UCSD-AML1 (cell line): Measurements from ENCODE around the gene SLC9A3.
A peak's percentile ranks its signal among the peaks of the same experiment; 100 is the strongest.

Experiments
- DNase-seq: peaks from one replicate; lab custom pipeline; 2025; ENCODE audit not compliant: unreplicated experiment; lab: John Stamatoyannopoulos, UW

The SLC9A3 gene

DNA sequence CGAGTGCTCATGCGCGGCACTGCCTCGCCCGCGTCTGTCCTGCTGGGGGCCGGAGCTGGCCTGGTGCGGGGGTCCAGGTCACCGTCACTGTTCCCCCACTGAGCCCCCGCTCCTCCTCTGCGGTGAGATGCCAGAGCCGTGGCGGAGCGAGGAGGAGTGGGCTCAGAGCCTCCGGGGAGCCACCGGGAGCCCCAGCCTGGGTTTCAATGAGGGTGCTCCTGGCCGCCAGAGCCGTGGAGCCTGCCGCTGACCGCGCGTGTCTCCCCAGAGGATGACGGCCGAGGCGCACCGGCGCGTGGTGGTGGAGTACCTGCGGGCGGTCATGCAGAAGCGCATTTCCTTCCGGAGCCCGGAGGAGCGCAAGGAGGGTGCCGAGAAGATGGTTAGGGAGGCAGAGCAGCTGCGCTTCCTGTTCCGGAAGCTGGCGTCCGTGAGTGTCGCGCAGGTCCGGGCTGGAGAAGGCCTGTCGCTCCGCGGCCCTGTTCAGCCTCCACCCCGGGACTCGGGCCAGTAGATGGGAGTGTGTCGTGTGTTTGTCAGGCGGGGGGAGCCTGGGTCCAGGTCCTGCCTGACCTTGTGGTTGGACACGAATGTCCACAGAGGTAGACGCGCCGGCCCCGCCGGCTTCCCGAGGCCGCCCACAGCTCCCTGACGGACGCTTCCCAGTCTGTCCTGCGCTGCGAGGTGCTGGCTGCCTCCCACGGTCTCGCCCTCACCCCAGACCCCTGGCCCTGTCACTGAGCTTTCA is 59.2 kb downstream of the SLC9A3 start:
- DNase-seq = no peak

DNA sequence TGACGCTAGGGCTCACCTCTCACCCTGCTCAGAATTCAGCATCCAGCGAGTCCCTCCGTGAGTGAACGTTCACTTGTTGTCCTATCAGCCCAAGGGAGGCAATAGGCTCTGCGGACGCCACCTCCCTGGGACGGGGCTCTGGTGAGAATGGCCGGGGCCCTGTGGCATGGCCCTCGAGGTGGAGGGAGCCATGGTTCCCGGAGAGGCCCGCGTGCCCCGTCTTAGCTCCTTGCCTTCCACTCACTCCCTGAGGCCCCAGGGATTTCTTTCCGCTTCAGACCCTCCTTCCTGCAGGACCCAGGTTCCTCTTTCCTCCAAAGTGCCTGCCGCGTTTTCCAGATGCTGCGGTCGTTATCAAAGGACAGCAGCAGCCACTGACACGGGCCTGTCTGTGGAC is 59.8 kb downstream of the SLC9A3 start:
- DNase-seq = no peak

DNA sequence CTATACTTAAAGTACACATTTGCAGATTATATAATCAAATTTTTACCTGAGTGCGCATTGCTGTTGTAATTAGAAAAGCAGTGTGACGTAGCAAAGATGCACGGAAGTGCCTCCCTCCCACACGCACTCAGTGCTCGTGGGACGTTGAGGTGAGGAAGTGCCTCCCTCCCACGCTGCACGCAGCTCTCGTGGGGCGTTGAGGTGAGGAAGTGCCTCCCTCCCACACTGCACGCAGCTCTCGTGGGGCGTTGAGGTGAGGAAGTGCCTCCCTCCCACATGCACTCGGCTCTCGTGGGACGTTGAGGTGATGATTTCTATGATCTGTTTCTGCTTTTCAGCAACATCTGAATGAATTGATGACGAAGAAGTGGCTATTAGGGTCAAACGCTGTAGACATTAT is 60.3 kb downstream of the SLC9A3 start:
- DNase-seq = peak; percentile 37

DNA sequence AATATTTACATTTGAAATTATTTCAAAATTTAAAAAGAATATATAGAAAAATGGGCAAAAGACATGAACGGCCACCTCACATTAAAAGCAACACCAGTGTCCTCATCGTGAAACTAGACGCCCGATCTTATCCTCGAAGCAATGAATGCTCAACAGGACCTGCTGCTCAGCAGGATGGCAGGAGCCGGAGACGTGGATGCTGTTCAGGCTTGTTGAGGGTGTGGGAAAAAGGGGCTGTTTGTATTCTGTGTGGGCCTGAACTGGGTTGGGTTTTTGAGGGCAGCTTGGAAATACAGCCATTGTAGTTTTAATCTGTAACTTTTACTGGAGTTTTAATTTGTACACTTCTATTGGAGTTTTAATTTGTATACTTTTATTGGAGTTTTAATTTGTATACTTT is 60.9 kb downstream of the SLC9A3 start:
- DNase-seq = no peak

DNA sequence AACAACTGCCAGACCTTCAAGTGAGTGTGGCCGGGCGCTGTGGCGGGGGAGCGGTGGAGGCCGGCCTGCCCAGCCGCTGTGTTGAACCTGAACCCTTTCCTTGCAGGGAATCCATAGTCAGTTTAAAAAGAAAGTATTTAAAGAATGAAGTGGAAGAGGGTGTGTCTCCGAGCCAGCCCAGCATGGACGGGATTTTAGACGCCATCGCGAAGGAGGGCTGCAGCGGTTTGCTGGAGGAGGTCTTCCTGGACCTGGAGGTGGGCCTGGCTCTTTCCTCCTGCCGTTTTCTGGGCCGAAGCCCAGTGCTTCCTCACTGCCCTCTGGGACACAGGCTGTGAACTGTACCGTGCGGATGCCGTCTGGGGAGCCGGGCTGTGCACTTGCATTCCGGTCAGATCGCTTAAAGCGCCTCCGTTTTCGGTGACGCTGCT is 62.2 kb downstream of the SLC9A3 start:
- no peak for DNase-seq

DNA sequence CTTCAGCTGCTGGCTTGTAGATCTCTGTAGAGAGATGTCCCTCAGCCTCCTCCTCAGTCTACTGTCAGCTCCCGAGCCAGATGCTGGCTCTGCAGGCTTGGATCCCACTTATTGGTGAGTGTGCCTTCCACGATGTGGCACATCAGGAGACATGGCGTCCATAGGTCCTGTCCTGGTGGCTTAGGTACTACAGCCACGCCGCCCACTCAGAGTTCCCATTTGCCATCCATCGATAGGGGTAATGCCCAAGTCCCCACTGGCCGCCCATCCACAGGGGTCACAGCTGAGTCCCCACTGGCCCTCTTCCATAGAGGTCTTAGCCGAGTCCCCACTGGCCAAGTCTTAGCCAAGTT is 64.0 kb downstream of the SLC9A3 start:
- DNase-seq = no peak

DNA sequence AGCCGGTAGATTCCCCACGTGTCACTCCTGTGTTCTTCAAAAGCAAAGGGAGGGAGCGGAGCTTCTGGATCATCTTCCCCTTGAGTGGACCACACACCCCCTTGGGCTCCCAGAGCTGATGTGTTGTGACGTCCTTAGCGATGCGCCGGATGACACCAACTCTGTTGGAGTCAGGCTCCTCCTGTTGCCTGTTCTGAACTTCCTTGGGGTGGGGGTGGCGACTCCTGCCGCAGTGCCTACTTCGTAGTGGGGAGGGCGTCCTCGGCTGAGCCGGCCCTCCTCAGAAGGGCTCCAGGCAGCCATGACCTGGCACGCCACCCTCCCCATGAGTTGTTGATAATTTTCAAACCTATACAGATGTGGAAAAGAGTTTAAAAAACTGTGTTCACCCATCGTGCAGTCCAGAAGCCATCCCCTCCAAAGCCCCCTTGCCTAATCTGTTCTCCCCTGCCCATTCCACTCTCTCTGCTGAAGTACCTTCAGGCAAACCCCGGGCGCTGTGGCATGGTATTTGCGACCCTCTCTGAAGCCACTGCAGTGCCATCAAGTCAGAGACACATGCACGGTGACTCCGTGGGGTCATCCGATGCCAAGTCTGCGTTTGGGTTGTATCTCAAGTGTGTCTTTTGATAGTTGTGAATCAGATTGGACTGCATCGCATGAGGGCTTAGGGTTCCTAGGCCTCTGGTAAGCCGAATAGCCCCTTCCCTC is 64.5 kb downstream of the SLC9A3 start:
- no peak for DNase-seq

DNA sequence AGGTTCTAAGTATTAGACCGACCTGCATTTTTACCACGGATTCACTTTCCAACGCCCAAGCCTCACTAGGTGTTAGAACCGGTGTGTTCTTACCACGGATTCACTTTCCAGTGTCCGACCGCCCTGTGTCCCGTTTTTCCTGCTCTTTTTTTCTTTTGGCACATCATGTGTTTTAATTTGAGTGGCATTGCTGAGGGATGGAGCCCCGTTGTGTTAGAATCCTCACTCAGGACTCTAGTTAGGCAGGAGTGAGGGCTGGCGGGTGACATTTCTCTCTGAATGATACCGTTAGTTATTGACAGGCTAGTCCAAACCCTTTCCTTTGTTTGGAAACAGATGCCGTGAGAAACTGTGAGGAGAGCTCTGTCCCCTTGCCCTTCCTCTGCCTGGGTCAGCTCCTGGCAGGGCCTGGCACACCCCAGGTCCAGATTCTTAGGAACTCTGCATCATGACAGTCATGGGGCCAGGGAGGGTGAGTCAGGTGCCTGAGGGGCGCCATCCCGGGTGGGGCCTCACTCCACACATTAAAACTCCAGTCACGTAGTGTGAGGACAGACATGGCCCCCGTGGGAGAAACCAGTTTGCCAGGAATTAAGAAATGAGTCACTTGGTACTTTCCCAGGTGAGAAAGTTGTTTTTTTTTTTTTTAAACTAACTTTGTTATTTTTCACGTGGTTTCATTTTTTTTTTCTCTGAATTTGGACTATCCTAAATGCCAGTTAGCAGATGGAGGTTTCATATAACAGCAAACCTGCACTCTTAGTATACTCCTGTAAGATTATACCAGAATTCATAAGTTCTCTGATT is 65.5 kb downstream of the SLC9A3 start:
- DNase-seq = no peak

DNA sequence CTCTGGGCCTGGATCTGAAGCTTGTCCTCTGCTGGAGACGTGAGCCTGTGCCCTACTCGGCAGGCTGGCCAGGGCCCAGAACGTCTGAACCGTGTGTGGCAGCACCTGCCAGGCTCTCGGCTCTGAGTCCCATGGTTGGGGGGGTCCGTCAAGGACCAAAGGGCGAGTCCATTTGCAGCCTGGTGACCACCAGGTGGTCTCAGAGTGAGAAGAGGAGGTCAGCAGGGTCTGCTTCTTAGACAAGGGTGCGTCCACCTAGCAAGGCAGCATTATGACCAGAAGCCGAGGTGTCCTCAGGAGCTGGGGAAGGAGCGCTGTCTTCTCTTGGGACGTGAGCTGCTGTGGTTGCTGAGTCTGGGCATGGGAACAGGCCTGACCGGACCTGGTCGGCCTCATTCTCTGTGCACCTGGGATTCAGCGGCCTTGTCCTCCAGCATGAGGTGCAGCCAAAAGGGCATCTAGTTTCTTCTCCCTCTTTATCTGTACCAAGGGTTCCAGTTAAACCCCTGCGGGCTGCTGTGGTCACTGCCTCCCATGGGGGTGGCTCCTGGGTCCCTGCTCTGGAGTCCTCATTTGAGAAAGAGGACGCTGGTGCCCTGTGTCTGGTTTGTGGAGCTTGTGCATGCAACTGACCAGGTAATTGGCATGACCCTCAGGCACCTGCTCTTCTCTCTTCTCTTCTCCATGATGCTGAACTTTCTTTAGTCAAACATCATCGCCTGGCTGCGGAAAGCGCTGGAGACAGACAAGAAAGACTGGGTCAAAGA is 66.9 kb downstream of the SLC9A3 start:
- no peak for DNase-seq

DNA sequence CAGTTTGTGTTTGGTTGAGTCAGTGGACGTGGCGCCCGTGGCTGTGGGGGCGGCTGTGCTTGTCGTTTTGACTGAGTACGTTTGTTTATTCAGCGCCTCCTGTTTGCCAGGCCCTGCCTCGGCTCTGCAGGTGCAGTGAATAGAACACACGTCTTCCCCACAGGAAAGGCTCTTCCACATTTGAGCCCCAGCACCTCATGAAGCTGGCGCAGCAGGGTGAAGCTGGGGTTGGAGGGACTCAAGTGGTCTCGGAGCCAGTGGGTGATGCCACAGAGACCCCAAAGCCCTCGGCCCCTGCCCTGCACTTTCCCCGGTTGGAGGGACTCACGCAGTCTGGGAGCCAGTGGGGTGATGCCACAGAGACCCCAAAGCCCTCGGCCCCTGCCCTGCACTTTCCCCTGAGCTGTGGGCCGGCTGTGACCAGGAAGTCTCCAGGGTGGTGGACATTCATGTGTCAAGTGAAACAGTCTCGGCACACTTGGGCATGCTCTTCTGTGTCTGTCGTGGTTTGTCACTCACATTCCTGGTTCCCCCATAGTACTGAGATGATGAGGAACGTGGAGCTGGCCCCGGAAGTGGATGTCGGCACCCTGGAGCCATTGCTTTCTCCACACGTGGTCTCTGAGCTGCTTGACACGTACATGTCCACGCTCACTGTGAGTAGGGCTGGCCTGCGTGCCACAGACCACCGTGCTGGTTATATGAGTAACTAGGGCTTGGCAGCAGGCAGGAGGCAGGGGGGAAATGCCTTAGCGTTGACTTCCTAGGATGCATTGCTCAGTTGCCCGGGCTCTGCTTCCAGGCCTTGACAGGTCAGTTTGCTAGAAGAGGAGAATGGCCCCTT is 67.7 kb downstream of the SLC9A3 start:
- no peak for DNase-seq

DNA sequence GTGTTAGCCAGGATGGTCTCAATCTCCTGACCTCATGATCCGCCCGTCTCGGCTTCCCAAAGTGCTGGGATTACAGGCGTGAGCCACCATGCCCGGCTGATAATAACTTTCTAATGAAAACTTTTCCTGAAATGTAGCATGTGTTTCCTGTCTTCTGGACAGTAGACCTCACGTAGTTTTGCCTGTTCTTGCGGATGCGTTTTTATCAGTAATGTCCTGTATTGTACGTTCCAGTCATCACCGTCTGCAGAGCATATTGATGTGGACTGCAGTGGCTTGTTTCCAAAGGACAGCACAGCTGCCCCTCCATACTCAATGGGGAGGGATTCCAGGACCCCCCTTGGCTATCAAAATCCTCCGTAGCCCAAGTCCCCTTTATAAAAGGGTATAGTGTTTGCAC is 68.4 kb downstream of the SLC9A3 start:
- DNase-seq = no peak

DNA sequence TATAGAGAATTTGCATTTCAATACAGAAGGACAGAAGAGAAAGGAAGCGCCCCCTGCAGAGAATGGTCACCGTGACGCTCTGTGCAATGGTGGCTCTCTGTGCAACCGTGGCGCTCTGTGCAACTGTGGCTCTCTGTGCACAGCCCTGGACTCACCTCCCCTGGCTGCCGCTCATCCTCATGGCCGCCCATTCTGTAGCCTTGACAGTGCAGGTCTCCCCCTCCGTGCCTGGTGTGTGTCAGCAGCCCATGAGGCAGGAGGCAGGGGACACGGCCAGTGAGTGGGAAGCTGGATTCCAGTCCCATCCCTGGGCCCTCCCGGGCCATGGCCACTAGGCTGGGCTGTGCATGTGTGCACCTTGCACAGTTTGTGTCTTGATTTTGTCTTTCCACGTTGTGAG is 69.3 kb downstream of the SLC9A3 start:
- no peak for DNase-seq

DNA sequence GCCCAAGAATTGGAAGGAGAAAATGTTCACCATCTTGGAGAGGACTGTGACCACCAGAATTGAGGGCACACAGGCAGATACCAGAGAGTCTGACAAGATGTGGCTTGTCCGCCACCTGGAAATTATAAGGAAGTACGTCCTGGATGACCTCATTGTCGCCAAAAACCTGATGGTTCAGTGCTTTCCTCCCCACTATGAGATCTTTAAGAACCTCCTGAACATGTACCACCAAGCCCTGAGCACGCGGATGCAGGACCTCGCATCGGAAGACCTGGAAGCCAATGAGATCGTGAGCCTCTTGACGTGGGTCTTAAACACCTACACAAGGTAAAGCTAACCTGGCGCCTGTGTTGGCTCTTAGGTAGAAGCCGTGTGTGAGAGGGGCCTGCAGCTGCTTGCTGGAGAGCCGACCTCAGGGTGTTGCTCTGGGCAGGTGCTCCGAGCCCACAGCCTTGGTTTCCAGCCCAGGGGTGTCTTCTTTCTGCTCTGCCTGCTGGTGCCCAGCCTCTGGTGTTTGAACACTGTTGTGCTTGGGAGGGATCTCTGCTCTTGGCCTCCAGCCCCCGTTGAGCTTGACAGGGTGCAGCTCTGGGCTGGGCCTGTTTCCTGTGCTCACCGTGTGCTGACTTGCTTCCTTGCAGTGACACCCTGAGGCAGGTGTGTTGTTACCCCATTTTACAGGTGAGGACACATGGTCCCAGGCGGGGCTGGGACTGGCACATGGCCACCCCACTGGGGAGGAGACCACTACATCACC is 70.3 kb downstream of the SLC9A3 start:
- no peak for DNase-seq

DNA sequence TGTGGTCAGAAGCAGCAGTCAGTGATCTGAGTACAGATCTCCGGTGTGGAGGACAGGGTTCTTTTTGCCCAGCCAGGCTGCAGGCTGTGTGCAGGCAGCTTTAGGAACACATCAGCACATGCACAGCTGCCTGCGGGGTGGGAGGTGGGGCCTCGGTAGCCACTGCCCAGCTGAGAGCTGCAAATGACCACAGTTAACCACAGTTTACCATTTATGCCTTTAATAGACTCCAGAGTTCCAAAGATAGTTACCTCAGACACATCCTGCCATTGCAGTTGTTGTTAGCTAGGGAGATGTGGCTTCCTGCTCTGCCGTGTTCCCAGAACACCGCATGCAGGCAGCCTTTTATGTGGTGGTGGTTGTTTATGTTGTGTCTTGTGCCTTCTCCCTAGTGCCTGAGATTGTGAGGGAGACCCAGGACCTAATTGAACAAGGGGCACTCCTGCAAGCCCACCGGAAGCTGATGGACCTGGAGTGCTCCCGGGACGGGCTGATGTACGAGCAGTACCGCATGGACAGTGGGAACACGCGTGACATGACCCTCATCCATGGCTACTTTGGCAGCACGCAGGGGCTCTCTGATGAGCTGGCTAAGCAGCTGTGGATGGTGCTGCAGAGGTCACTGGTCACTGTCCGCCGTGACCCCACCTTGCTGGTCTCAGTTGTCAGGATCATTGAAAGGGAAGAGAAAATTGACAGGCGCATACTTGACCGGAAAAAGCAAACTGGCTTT is 71.1 kb downstream of the SLC9A3 start:
- DNase-seq = no peak

DNA sequence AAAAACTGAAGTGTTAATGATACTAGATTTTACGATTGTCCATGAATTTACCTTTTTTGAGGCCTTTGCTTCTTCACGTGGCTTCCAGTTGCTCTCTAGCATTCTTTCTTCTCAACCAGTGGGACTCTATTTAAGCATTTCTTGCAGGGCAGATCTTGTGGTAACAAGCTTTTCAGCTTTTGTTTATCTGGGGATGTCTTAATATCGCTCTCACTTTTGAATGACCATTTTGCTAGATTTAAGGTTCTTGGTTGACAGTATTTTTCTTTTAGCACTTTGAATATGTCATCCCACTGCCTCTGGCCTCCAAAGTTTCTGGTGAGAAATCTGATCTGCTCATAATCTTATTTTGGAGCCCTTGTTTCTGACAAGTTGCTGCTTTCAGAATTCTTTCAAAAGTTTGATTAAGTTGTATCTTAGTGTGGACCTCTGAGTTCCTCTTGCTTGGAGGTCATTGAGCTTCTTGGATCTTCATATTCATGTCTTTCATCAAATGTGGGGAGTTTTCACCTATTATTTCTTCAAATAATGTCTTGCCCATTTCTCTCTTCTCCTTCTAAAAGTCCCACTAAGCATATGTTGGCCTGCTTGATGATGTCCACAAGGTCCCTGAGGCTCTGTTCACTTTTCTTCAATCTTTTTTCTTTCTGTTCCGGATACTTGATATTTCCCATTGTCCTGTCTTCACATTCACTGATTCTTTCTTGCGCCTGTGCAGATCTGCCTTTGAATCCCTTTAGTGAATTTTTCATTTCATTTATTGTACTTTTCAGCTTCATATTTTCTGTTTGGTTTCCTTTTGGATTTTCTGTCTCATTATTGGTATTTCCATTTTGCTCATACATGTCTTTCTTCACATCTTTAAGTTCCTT is 72.4 kb downstream of the SLC9A3 start:
- DNase-seq = no peak

DNA sequence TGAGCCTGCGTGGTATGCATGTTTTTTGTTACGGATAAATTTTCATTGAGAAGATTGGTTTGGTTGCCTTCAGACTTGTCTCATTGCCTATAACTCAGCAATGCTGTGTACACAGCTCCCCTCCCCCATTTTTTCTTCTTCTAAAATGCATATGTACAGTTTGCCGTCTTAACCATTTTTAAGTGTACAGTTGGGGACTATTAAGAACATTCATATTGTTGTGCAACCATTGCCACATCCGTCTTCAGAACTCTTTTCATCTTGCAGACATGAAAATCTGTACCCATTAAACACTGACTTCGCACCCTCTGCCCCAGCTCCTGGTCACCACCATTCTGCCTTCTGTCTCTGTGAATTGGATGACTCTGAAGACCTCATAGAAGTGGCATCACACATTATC is 75.1 kb downstream of the SLC9A3 start:
- no peak for DNase-seq

DNA sequence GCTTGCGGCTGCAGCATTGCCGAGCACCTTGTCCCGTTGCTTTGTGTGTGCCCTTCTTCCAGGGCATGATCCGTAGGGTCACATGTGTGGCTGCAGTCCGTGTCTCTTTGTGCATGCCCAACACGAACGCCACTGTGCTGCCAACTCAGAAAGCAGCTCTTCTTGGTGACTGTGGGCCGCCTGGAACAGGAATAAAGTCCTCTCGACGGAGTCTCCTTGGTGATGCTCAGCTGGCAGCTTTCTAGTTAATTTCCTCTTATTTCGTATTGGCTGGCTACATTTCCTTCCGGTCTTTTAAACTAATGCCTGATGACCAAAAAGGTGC is 75.5 kb downstream of the SLC9A3 start:
- no peak for DNase-seq

DNA sequence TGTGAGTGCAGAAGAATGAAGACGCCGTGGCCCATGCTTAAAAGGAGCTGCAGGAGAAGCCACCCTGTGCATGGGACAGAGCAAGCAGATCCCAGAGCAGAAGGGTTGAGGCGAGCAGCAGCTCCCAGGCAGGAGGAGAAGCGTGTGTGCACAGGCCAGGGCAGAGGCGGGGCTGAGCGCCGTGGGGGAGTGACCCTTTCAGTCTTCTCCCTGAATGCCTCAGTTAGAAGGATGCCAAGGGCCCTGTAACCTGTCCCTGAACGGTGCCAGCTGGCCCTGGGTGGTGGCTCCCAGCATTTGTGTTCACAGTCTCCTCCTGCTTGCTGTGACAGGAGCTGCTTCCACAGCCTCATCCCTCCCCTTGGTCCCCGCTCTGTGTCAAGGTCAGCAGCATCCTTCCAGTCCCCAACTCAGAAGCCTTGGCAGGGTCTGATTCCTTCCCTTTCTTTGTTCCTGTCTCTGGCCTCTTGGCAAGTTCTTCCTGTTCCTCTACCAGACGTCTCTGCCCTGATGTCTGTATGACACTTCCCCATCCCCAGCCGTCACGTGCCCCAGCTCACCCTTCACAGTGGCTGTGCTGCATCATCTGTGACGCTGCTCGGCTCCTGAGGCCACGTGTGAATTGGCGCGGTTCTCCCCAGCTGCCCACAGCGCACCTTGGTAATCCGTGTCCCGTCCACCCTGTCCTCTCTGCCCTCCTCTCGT is 76.0 kb downstream of the SLC9A3 start:
- no peak for DNase-seq
